HG03342 (cell line): ENCODE results near the gene SLC6A6.

ENCODE experiments used
- ATAC-seq: cut with Tn5 transposase; IDR thresholded peaks from one replicate; pipeline ENCODE4 v1.9.1; 2021; ENCODE audit warnings: mild to moderate bottlenecking, moderate library complexity; ENCODE audit not compliant: unreplicated experiment

The SLC6A6 gene

GRCh38 chr3:14536055-14536815 is 133.8 kb downstream of the SLC6A6 start:
- ATAC-seq = no peak

DNA sequence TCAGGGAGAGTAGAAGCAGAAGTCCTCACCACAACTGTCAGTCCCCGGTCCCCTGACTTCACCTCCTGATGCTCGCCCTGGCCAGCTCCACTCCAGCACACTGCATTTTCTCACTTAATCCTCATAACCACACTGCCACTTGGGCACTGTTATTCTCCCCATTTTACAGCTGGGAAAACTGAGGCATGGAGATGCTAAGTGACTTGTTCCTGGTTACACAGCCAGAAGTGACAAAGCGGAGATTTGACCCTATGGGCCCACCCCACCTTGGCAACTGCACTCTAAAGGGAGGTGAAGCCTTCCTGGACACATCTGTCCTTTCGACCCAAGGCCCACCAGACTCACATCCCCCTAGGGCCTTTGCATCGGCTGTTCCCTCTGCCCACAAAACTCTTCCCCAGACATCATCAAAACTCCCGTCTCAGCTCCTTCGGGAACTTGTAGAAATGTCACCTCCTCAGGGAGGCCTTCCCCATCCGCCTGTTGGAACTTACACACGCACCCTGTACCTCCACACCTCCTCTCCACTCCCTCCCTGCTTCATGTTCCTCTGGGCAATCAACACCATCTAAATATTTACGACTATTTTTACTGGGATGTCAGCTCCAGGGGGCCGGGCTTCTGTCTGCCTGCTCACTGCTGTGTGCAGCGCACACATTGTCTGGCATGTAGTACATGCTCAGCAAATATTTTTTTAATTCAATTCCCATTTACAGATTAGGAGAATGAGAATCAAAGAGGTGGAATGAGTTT is 134.6 kb downstream of the SLC6A6 start:
- no peak for ATAC-seq

DNA sequence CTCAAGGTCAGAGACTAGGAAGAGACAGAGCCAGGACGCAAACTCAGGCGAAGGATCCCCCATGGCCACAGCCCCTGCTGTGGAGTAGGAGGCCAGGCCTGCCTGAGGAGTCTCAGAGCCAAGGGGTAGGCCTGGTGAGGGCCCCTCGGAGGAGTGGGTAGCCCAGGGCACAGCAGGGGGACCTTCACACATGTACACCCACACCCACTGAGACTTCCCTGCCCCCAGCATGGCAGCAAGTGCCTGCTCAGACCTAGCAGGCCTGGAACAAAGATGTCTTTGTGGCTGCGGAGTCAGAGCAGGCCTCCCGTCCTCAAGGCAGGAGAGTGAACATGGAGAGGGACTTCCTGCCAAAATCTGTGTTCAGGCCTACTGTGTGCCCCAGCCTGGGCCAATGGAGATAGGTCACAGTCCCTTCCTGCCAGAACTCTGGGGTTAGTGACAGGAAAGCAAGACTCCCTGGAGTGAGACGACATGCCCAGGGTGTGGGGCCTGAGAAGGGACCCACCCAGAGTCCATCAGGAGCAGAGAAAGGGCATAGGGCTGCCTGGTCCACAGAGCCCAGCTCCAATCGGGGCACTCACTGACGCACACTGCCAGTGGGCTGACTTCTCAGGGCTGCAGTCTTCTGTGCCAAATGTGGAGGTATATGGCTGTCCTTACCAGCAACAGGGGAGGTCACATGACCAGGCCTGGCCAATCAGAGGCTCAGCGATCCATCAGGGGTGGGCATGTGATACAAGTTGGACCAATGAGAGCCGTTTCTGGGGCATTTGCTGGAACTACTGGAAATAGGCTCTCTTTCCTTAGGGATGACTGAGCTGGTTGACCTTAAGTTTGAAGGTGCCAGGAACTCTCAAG is 135.4 kb downstream of the SLC6A6 start:
- no peak for ATAC-seq

- no peak for ATAC-seq
Observed at GRCh38 chr3:14538451-14539088, 136.2 kb downstream of the SLC6A6 start.
